OCI-LY1 (cell line): ENCODE results near the gene MYO10.

Experiments used
- CTCF ChIP-seq: fragments of 200-600 bp; sonication (generic), shearing (Covaris generic); IDR thresholded peaks from 2 replicates; pipeline ENCODE4 v1.5.1; 2017; ENCODE audit warnings: mild to moderate bottlenecking, antibody characterized with exemption, low read length, moderate library complexity, mixed read lengths
- EZH2 ChIP-seq: fragments of 200-600 bp; sonication (generic), shearing (Covaris generic); IDR thresholded peaks from 2 replicates; pipeline ENCODE4 v1.8.0; 2017; ENCODE audit warnings: borderline replicate concordance, mixed run types, mild to moderate bottlenecking, antibody characterized with exemption, low read length, moderate library complexity, mixed read lengths

GRCh38 chr5:16791904-16792597 is 144.0 kb downstream of the MYO10 start:
- TF ChIP-seq CTCF (no peak), EZH2 (no peak)
